ENCODE measurements around the gene TRIM32.
"Not testable (repeated sequence)": the region's sequence is repeated elsewhere in the genome, so short reads cannot be mapped to it uniquely, and the experiment has no call there.

Gene TRIM32

DNA sequence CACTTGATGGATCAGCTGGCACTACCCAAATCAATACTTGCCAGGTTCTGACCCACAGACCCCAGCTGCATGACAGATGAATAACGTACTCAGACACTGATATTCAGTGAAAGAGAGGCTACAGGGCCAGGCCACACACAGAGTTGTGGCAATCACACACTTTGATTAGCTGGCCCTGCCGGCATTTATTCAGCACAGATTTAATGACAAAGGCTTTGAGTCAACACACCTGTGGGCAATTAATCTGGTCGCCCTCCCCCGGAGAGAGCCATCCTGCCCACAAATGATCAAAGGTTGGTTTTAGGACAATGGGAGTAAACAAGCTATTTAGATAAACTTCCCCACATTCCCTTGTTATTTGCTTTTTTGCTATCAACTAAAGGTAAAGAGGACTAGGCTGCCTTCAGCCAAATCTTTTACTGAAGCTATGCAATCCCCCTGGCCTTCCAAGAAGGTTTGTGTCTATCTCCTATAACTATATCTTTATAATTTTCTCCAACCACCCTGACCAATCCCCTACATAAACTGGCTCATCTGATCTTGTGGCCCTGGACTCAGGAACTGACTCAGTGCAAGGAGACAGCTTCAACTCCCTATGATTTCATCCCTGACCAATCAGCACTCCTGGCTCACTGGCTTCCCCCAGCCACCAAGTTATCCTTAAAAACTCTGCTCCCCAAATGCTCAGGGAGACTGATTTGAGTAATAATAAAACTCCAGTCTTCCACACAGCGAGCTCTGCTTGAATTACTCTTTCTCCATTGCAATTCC lies 12.7 kb upstream of the TRIM32 start:
- no peak for DNase-seq

GRCh38 chr9:116683535-116683934 lies 3.6 kb upstream of the TRIM32 start:
- DNase-seq: no peak

- no peak for DNase-seq
Observed at GRCh38 chr9:116685166-116685565, 1.9 kb upstream of the TRIM32 start.

DNA sequence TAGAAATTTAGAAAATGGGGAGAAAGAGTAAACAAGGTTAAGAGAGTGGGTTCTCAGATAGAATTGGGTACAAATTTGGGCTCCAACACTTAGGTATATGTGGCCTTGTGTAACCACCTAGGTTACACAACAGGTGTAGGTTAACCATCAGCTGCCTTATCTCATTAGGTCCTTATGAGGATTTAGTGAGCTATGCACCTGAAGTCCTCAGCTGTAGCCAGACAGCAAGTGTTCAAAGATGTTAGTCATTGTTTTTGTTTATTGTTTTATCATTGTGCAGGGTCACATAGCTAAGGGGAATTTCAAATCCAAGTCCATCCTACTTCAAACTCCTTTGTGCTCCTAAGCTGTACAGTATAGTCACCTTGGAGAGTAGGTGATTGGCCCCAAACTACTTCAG lies 970 bp upstream of the TRIM32 start:
- no peak for DNase-seq

GRCh38 chr9:116686693-116687073 lies 422 bp upstream of the TRIM32 start:
- DNase-seq: no peak

DNA sequence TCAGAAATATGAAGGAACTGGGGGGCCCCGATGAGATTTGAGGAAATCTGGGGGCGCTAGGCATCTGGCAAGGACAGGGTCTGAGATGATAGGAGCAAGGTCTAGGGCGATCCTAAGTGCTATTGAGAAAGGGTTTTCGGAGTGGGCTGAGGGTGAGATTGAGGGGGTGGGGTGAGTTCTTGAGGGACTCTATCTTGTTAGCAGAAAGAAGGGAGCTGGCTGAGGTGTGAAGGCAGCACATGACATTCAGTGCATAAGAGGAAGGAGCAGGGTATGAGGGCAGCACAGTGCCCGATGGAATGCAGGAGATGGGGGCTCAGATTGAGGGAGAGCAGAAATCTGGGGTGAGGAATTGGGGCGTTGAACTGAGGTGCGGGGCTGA lies 640 bp downstream of the TRIM32 start:
- peak in 1 of 2 donors; percentile 19 for DNase-seq

DNA sequence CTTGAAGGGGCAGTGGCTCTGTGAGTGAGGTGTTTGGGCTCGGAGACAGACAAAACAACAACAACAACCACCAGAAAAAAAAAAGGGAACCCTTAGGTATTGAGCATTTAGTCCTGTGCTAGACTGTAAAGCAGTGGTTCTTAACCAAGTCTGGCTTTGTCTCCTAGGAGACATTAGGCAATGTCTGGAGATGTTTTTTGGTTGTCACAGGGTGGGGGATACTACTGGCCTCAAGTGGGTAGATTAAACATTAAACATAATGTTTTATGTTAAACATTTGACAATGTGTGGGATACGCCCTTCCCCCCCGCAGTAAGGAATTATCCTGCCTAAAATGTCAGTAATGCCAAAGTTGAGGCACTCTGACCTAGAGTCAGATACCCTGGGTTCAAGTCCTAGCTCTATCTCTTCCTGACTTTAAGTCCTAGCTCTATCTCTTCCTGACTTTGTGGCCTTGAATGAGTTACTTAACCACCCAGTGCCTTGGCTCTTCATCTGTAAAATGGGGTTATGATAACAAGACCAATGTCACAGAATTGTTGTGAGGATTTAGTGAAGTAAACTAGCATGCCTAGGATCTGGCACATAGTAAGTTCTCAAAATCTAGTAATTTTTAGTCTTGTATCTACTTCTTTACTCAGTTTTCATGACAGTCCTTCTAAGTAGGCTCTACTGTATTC lies 1.8 kb downstream of the TRIM32 start:
- no peak for DNase-seq

DNA sequence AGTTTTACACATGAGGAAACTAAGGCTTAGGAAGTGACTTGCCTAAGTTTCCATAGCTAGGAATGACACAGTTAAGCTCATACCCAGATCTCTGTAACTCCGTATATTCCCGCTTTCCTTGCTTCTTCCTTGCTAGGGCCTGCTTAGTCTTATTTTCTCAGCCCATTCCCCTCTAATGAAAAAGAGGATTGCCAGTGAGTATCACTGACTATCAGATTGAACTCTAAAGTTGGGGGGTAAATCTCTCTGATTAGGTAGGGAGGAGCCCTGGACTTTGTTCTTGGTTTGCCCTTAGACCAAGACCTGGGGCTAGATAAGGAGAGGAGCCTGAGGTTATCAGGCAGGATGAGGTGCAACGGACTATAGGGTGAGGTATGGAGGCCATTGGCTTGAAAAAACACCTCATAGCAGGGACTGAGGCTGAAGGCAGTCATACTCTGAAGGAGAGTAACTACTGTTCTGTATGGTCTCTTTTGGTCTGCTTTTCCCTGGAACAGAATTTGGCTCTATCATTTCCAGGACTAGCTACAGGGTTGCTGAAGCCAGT lies 2.5 kb downstream of the TRIM32 start:
- DNase-seq: no peak

DNA sequence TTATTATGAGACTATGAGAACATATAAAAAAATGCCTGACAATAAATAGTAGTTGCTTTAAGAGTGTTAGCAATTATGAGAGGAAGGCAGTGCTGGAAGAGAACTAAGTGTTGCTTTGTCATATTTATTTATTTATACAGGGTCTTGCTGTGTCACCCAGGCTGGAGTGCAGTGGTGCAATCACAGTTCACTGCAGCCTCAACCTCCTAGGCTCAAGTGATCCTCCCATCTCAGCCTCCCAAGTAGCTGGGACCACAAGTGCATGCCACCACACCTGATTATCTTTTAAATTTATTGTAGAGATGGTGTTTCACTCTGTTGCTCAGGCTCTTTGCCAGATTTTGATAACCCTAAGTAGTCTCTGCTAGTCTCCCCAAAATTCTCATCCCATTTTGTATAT lies 3.7 kb downstream of the TRIM32 start:
- DNase-seq: not testable (repeated sequence)

DNA sequence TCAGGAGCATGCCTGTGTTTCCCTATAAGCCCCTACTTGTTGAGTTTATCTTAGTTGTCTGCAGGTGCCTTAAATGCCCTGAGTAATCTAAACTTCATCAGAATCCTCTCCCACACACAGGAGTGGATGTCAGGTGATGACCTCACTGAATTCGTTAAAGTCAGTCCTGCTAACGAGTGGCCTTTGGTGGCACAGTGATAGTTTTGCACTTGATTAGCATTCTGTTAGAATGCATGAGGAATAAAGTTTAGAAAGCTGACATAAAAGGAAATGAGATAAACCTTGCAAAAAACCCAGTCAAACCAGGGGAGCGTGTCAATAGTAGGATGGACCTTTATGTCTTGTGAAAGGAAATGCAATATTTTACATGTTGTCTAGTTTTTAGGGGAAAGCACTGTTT lies 4.5 kb downstream of the TRIM32 start:
- no peak for DNase-seq

DNA sequence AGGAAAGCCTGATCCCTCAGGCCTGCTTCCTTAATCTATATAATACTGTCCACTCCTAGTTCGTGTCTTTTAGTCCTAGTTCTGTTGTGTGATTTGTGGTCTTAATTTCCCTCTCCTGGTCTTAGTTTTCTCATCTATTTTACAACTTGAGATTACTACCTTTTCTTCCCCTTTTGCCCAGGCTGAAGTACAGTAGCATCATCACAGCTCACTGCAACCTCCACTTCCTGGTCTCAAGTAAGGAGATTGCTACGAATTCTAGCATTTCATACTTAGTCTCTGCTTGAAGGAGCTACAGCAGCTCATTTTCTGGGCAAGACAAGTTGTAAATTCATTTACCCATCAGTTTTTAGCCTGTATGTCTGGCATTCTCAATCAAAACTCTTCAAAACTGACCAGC lies 5.5 kb downstream of the TRIM32 start:
- no peak for DNase-seq

- no peak for DNase-seq
Observed at GRCh38 chr9:116693233-116693731, 6.2 kb downstream of the TRIM32 start.

DNA sequence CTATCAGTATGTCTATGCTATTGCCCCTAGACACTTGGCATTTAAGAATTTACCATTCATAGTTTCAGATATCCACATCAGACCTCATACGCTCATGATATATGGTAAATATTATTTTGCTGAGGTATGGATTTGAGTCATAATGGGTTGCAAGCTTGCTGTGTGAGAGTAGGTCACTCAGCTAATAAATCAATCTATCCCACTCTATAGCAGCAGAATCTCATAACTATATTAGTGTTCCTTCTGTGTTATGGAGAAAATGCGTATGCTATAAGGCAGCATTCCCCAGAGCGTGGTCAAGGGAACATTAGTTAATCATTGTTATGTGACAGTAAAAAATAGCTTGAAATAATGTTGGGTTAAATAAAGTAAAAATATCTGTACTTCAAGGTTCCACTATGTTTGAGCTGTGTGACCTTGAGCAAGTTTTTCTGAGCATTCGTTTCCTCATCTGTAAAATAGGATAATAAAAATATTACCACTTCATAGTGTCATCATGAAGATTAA lies 7.7 kb downstream of the TRIM32 start:
- no peak for DNase-seq

DNA sequence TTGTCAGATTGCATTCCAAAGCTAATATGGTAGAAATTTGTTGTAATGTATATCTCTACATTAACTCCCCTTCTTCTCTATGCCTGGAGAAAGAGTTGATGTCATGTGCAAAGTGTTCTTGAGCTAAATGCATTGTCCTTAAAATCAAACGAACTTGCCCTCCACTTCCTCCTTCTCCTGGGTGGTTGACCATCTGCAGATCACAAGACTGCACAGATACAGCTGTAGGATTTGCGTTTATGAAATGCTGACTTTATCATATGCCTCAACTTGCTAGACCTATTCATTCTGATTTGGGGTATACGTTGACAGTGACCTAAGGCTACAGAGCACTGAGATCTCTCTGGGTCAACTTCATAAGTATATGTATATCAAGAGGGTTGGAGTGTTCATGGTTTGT lies 8.3 kb downstream of the TRIM32 start:
- no peak for DNase-seq

GRCh38 chr9:116697362-116697761 lies 10.3 kb downstream of the TRIM32 start:
- no peak for DNase-seq

- no peak for DNase-seq
Observed at GRCh38 chr9:116697887-116698286, 10.8 kb downstream of the TRIM32 start.

GRCh38 chr9:116700279-116700678 lies 13.2 kb downstream of the TRIM32 start:
- no peak for DNase-seq

DNA sequence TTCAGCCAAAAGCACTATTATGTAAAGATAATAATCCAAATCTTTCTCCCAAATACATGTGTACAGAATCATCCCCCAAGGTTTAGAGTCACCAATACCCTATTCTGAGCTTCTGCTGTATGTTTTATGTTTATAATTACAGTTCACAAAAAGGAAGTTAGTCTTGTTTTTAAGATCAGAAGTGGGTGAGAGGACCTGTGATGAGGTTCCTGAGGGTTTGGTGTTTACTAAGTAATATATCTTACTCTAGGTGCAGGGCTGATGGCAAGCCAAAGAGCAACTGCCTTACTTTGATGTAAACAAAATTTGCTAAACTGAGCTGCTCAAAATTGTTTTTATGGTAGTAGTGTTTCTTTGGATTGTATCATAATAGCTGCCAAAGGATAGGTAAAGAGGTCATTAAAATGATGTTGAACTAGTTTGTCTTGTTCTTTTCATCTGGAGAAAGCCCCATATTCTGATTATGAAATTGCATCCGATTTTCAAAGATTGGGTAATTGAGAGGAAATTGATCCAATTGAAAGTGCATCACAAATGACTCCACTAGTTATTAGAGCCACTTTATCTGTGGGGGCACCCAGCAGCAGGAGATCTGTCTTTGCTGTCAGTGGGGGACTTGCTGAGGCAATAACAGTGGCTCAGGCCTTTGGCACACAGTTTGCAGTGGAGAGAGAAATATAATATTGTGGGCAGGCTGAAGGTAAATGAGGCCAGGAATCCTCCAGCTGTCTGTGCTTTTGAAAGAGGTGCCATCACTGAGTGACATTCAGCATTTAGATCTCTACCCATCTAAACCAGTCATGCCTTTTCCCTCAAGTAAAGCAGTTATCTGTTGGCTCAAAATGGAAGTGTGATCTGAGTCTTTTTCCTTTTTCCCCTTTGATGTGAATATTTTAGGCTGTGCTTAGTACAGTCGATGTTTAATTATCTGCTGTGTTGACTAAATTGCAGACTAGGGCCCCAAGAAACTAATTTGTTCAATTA lies 14.1 kb downstream of the TRIM32 start:
- no peak for DNase-seq

DNA sequence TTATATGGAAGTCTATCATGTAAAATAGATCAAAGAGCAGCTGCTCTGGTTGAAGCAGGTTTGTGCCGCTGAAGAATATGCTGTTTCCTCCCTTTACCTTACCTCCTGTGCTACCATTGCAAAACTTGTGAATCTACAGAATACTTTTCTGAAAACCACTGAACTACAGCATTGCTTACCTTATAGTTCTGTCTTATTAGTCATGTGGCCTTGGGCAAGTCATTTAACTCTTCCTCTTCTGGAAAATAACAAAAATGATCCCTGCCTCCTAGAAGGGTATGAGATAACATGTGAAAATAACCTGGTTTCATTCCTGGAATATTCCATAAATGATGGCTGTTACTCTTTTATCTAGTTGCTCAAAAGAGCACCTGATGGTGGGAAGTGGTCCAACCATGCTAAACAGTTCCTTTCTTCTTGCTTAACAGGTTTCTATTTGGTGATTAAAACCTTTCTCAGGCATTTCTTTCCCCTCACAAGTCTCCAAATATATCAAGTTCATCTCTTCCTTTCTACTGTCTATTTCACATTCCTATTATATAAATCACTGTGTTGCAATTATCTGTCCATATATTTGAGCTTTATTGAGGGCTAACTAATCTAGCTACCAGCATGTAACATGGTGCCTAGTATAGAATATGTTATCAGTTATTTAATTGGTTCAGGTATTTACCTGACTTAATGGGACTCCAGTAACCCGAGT lies 15.0 kb downstream of the TRIM32 start:
- no peak for DNase-seq

- no peak for DNase-seq
Observed at GRCh38 chr9:116703634-116704033, 16.5 kb downstream of the TRIM32 start.

DNA sequence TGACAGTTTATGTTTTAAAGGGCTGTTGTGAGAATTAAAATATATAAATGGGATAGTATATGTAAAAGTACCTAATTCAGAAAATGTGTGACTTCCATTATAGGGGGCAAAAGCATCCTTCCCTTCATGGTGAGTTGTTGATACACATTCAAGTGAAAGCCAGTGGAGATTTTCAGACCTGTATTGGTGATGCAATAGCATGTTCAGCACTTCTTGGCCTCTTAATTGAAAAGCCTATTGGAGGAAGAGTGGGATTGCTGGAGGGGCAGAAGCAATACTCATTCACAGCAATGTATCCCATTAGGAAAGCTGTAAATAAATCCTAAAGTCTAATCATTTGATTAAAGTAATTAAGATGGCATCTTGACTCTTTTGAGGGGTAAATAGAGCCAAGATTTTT lies 17.4 kb downstream of the TRIM32 start:
- DNase-seq: no peak

DNA sequence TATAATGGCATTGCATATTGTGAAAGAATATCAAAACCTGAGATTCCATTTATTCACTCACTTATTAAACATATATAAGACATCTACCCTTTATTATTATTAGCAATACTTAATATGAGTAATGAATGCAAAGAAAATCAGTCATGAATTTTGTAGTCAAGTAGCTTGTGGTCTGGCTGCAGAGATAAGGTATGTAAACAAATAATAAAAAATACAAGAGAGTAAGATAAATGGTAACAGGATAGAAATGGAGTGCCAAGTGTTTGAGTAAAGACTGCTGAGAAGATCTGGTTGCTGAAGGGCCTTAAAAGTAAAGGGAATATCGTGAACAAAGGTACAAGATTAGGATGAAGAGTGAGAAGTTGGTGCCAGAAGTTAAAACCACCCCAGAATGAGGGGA lies 18.4 kb downstream of the TRIM32 start:
- no peak for DNase-seq

All from stimulated activated CD4-positive, alpha-beta T cell treated with anti-CD3 and anti-CD28 coated beads, Interleukin-2, amount 100 ng/mL, for 24 hours (primary cell).